Measurements from ENCODE around the gene CCR6. TPM values are rescaled to one million over a fixed set of nuclear protein-coding genes. Genes with fewer than 3 reads are reported as not detected.

Gene CCR6
- not detected for total RNA-seq (ENCODE audit: unreplicated experiment)
- long read RNA-seq = 0 reads

DNA sequence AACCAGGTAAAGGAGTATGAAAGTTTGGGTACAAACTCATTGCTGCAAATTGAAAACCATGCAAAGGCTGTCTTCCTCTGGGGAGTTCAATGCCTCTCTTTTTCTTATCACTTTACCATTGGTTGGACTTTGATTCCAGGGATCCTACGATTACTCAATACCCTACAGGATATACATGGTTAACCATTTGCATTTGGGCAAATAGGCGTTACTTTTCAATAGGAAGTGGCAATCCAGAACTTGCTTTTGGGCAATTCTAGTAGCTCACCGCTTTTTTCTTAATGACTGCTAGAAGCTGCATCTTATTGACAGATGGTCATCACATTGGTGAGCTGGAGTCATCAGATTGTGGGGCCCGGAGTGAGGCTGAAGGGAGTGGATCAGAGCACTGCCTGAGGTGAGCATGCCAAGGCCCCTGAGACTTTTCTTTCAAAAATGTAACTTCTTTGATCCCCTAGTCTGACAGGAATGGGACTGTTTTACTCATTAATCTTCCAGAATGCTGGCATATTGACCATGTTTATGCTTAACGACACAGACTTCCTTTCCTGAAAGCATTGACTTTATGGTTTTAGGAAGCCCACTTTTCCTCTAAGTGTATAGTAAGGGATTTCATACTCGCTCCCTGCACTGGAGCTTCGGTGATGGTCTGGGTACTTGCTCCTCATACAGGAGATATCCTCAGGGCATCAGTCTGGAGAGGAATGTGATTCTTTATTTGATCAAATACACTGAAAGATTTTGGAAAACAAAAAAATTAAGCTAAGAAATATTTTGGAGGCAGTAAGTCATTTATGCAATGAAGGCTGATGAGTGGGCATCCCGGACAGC is at the start of gene CCR6:
Gene CCR6 (plus strand): TSS at position 270 of the 831 bp plus-strand sequence. CDS start 13,039 bp downstream, outside the sequence.
- peaks cover 3% of the 10 kb centered on the region for H3K27me3 Mint-ChIP-seq (ENCODE audit: unreplicated experiment)
- TF ChIP-seq, protein P1, sequence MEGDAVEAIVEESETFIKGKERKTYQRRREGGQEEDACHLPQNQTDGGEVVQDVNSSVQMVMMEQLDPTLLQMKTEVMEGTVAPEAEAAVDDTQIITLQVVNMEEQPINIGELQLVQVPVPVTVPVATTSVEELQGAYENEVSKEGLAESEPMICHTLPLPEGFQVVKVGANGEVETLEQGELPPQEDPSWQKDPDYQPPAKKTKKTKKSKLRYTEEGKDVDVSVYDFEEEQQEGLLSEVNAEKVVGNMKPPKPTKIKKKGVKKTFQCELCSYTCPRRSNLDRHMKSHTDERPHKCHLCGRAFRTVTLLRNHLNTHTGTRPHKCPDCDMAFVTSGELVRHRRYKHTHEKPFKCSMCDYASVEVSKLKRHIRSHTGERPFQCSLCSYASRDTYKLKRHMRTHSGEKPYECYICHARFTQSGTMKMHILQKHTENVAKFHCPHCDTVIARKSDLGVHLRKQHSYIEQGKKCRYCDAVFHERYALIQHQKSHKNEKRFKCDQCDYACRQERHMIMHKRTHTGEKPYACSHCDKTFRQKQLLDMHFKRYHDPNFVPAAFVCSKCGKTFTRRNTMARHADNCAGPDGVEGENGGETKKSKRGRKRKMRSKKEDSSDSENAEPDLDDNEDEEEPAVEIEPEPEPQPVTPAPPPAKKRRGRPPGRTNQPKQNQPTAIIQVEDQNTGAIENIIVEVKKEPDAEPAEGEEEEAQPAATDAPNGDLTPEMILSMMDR (IDR thresholded peaks at IDR 0.05; ENCODE audit: unreplicated experiment) = no peak
- H3K27ac Mint-ChIP-seq (ENCODE audit: unreplicated experiment) = no peak within 1 kb of the TSS
- H3K9me3 Mint-ChIP-seq (ENCODE audit: unreplicated experiment) = no peaks in the 10 kb centered on the region
- peaks cover 21% of the 10 kb centered on the region for H3K4me1 Mint-ChIP-seq (ENCODE audit: unreplicated experiment)
- DNase-seq (ENCODE audit: low spot score) = no peak
- no peak within 1 kb of the TSS for H3K4me3 Mint-ChIP-seq (ENCODE audit: unreplicated experiment)
- no peaks in the 10 kb centered on the region for H3K36me3 Mint-ChIP-seq (ENCODE audit: low read depth, unreplicated experiment)

GRCh38 chr6:167073679-167074274 is 49.1 kb upstream of the CCR6 start:
- H3K4me3 Mint-ChIP-seq (ENCODE audit: unreplicated experiment) = no peak overlapping the region
- no peaks in the 10 kb centered on the region for H3K36me3 Mint-ChIP-seq (ENCODE audit: low read depth, unreplicated experiment)
- no peaks in the 10 kb centered on the region for H3K27me3 Mint-ChIP-seq (ENCODE audit: unreplicated experiment)
- DNase-seq (ENCODE audit: low spot score) = no peak
- H3K27ac Mint-ChIP-seq (ENCODE audit: unreplicated experiment) = no peak overlapping the region
- H3K4me1 Mint-ChIP-seq (ENCODE audit: unreplicated experiment) = no peaks in the 10 kb centered on the region
- H3K9me3 Mint-ChIP-seq (ENCODE audit: unreplicated experiment) = no peaks in the 10 kb centered on the region
- TF ChIP-seq, protein P1 (IDR thresholded peaks at IDR 0.05; ENCODE audit: unreplicated experiment) = no peak

- TF ChIP-seq, protein P1 (IDR thresholded peaks at IDR 0.05; ENCODE audit: unreplicated experiment) = no peak
- DNase-seq (ENCODE audit: low spot score) = no peak
Observed at GRCh38 chr6:167077241-167077932, 45.5 kb upstream of the CCR6 start.

DNA sequence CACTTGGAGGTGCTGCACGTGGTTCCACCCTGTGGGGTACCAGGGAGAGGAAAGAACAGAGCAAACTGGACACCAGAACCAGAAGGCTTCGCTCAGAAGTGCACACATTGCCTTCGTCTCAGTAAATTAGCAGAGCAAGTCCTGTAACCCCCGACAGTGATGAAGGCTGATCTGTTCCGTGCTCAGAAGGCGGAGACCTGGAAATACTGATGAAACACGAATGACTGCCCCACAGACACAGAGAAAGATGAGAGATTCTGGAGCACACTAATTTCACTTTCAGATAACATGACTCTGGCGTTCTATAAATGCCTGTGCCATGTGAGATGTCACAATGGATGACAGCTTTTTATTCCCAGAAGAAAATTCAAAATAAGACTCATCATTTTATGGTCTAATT is 44.2 kb upstream of the CCR6 start:
- H3K9me3 Mint-ChIP-seq (ENCODE audit: unreplicated experiment) = no peaks in the 10 kb centered on the region
- H3K27ac Mint-ChIP-seq (ENCODE audit: unreplicated experiment) = no peak overlapping the region
- no peaks in the 10 kb centered on the region for H3K36me3 Mint-ChIP-seq (ENCODE audit: low read depth, unreplicated experiment)
- DNase-seq (ENCODE audit: low spot score) = no peak
- no peaks in the 10 kb centered on the region for H3K4me1 Mint-ChIP-seq (ENCODE audit: unreplicated experiment)
- no peaks in the 10 kb centered on the region for H3K27me3 Mint-ChIP-seq (ENCODE audit: unreplicated experiment)
- H3K4me3 Mint-ChIP-seq (ENCODE audit: unreplicated experiment) = no peak overlapping the region
- TF ChIP-seq, protein P1 (IDR thresholded peaks at IDR 0.05; ENCODE audit: unreplicated experiment) = no peak

More at GRCh38 chr6:167077241-167077932, 45.5 kb upstream of the CCR6 start:
- no peaks in the 10 kb centered on the region for H3K36me3 Mint-ChIP-seq (ENCODE audit: low read depth, unreplicated experiment)
- no peak overlapping the region for H3K27ac Mint-ChIP-seq (ENCODE audit: unreplicated experiment)
- H3K4me3 Mint-ChIP-seq (ENCODE audit: unreplicated experiment) = no peak overlapping the region
- H3K27me3 Mint-ChIP-seq (ENCODE audit: unreplicated experiment) = no peaks in the 10 kb centered on the region
- H3K4me1 Mint-ChIP-seq (ENCODE audit: unreplicated experiment) = no peaks in the 10 kb centered on the region
- H3K9me3 Mint-ChIP-seq (ENCODE audit: unreplicated experiment) = no peaks in the 10 kb centered on the region

All from endothelial cell (in vitro differentiated cells).